ENCODE data around the gene CAMK4.
"Not testable (repeated sequence)": the region's sequence is repeated elsewhere in the genome, so short reads cannot be mapped to it uniquely, and the experiment has no call there.

Gene CAMK4

DNA sequence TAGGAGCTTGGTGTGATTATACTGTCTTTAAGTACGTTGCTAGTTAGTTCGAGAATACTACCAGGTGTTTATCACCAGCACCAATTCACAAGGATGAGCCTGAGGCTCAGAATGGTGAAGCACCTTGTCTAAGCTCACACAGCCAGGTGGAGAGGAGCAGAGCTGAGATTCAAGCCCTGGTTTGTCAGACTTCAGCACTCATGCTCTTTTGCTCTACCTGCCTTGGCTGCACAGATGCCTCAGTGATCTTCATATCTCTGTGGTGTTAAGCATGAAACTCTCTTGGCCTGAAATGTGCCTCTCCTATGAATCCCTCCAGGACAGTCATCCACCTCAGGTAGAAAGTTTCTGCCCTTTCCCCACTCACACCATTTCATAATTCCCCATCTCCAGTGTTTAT lies 12.2 kb downstream of the CAMK4 start:
- no peak for DNase-seq (ENCODE audit: insufficient read length, low spot score)
- no peak for FAIRE-seq
- no peak for TF ChIP-seq POLR2A (IDR thresholded peaks at IDR 0.05; ENCODE audit: low read depth, low read length)

DNA sequence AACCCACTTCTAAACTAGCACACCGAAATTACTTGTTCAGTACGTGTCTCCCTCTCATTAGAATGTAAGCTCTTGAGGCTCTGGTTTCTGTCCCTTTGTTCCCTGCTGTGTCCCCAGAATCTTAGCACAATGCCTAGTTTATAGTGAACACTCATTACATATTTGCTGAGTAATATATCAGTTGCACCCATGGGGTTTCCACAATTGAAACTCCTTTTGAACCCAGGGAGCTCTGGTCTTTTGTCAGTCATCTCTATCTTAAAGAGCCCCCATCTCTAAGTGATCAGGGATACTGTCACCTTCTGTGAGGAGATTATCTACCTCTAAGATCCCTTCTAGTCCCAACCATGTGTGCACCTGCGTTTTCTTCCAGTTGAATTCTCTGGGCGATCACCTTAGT lies 12.8 kb downstream of the CAMK4 start:
- FAIRE-seq (no peak), DNase-seq (ENCODE audit: insufficient read length, low spot score) (no peak)
- TF ChIP-seq POLR2A (IDR thresholded peaks at IDR 0.05; ENCODE audit: low read depth, low read length): no peak

DNA sequence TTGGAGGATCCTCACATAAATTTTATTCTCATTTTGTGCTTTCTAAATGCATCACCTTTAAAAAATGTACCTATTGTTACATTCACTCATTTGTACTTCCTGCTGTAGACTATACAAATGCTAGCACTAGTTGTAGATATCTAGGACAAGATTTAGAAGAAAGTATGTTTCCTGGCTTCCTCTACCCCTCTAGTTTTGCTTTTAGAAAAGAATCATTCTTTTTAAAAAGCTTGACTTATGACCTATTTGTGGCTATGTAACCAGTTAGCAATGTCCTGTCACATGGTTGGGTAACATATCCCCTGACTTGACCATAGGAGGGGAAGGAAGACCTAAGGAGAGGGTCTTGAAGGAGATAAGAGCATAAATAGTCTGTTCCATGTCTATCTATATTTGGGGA lies 13.3 kb downstream of the CAMK4 start:
- no peak for FAIRE-seq
- DNase-seq (ENCODE audit: insufficient read length, low spot score): no peak
- TF ChIP-seq POLR2A (IDR thresholded peaks at IDR 0.05; ENCODE audit: low read depth, low read length): no peak

DNA sequence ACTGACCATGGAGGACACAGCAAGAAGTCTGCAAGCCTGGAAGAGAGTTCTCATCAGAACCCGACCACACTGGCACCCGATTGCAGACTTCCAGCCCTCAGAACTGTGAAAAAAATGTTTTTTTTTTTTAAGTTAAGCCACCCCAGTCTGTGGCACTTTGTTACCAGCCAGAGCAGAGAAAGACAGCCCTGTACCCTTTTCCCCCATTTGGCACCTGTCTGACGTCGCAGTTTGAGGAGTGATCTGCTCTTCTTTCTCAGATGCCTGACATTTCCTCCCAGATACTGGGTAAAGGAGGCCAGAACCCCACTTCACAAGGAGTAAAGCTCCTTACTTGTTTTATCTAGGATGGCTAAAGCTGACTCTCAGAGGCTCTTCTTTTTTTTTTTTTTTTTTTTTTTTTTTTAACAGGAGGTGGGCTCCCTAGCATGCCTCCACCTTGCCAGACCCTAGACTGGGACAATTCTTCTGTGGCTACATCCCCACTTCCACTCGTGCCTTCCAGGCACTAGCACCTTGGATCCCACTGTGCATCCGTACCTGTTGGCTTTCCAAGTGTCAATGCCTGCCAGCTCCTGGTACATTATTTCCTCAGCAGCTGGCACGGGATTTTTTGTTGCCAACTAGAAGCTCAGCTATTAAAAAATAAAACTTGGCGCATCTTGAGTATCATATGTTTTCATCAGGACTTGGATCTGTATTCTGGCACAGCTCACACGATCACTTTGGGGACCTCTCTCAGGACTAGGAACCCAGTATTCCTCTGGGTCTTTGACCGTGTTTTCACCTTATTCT lies 14.4 kb downstream of the CAMK4 start:
- FAIRE-seq: no peak
- TF ChIP-seq POLR2A (IDR thresholded peaks at IDR 0.05; ENCODE audit: low read depth, low read length): no peak
- DNase-seq (ENCODE audit: insufficient read length, low spot score): no peak

DNA sequence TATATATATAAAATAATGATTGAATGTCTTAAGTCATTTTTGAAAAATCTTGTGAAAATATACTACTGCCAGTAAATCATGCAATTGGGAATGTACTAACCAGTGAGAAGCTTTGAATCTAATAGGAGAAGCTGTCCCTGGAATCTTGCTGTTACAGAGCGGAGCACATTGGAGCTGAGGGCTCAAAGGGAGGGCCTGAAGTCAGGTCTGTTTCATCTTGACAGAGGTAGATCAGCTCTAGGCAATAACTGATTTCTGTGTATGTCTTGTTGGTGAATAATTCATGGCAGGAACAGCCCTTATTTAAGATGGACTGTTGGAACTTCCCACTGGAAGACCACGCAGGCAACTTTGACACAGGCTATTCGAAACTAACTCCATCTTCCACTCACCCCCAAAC lies 17.5 kb downstream of the CAMK4 start:
- FAIRE-seq (no peak), DNase-seq (ENCODE audit: insufficient read length, low spot score) (no peak)
- TF ChIP-seq POLR2A (IDR thresholded peaks at IDR 0.05; ENCODE audit: low read depth, low read length): no peak

DNA sequence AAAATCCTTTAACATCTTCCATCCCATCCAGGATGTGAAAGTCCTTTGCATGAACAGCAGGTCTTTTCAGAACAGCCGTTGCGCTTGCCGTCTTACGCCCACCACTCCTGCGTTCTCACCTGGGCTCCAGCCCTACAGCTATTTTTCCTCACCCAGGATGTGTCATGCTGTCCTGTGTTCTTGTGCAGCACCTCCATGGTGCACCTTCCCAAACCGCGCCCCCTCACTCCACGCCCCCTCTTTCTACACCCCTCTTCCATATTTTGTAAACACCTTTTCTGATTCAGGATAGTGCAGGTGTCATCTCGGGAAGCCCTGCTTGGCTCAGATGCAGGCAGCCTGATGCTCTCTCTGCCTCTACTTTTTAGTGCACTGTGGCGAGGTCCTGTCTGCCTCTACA lies 18.4 kb downstream of the CAMK4 start:
- no peak for FAIRE-seq
- DNase-seq (ENCODE audit: insufficient read length, low spot score): no peak
- TF ChIP-seq POLR2A (IDR thresholded peaks at IDR 0.05; ENCODE audit: low read depth, low read length): no peak

DNA sequence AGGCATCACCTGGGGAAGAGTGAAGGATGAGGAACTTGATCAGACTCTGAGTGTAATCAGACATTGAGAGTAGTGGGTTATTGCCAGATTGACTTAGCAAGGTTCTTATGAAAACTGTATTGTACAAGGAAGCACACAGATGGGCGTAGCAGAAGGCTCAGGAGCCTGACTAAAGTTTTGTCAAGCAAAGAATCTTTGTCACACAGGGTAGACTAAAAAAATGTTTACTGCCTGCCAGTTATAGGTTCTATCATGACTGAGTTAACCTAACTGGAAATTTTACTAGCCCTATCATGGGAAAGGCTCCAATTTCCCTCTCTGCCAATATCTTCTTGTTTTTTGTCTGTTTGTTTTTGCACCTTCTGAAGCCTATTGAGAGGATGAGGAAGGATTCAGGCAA lies 19.1 kb downstream of the CAMK4 start:
- TF ChIP-seq POLR2A (IDR thresholded peaks at IDR 0.05; ENCODE audit: low read depth, low read length): no peak
- FAIRE-seq: no peak
- DNase-seq (ENCODE audit: insufficient read length, low spot score): no peak

DNA sequence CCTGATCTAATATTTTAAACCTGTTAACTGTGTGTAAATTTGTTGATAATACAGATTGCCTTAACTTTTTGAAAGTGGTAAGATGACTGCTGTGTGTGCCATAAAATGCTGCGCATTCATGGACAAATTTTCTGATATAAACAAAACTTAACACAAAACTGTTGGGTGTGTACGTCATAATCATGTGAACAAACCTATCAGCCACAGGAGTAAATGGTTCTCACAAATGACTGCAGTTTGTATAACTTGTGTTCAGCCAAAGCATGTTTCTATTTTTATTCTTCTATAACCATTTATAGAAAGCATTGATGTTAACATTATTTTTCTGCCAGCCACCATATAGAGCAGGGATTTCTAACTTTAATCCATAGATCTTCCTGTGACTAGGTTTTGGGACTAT lies 21.5 kb downstream of the CAMK4 start:
- DNase-seq (ENCODE audit: insufficient read length, low spot score): no peak
- no peak for TF ChIP-seq POLR2A (IDR thresholded peaks at IDR 0.05; ENCODE audit: low read depth, low read length)
- no peak for FAIRE-seq

DNA sequence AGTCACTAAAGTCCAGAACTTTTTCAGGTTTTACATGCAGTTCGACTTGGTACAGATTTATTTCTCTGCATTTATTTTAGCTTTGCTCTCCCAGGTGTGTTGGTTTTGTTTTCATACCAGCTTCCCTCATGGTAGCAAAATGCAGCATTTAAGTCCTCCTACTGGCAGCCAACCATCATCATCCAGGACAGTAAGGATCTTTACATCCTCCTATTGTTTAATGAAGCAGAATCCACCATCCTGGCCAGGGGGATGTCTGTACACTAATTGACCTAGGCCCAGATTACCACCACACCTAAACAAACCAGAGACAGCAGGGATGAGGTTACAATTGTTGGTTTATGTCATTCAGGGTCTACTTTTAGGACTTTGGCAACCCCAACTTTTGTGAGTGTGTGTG lies 22.3 kb downstream of the CAMK4 start:
- no peak for FAIRE-seq
- DNase-seq (ENCODE audit: insufficient read length, low spot score): no peak
- no peak for TF ChIP-seq POLR2A (IDR thresholded peaks at IDR 0.05; ENCODE audit: low read depth, low read length)

DNA sequence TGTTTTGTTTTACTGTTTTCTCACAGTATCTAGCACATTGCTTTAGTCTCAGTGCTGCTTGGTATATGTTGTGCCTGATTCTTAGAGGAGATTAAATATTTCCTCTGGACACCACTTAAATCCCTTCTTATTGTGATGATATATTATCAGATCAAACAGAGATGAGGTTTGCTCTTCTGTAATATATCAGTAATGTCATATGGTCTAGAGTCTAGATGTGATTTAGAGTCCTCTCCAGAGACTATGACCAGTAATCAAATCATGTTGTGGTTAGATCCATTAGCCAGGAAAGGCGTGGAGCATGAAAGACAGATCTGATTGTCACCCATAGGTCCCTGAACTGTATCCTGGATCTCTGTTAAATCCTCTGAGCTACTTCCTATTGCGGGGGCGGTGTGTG lies 24.4 kb downstream of the CAMK4 start:
- no peak for FAIRE-seq
- no peak for DNase-seq (ENCODE audit: insufficient read length, low spot score)
- no peak for TF ChIP-seq POLR2A (IDR thresholded peaks at IDR 0.05; ENCODE audit: low read depth, low read length)

DNA sequence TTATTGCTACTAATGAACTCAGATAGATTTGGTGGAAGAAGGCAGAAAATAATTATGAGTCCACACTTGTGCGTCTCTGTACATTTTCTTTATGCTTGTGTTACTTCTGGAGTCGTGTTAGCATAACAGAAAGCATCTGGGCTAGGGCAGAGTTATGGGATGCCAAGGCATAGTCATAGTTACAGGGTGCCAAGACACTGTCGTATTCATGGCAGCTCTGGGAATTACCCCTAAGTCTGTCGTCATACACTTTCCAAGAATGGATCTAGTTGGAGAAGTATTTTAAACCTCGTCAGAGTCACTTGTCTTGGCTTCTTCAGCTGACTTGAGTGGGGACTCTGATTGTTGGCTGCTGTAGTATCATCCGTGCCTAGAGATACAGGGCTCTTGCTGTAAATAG lies 27.7 kb downstream of the CAMK4 start:
- TF ChIP-seq POLR2A (IDR thresholded peaks at IDR 0.05; ENCODE audit: low read depth, low read length): no peak
- DNase-seq (ENCODE audit: insufficient read length, low spot score) (no peak), FAIRE-seq (no peak)

DNA sequence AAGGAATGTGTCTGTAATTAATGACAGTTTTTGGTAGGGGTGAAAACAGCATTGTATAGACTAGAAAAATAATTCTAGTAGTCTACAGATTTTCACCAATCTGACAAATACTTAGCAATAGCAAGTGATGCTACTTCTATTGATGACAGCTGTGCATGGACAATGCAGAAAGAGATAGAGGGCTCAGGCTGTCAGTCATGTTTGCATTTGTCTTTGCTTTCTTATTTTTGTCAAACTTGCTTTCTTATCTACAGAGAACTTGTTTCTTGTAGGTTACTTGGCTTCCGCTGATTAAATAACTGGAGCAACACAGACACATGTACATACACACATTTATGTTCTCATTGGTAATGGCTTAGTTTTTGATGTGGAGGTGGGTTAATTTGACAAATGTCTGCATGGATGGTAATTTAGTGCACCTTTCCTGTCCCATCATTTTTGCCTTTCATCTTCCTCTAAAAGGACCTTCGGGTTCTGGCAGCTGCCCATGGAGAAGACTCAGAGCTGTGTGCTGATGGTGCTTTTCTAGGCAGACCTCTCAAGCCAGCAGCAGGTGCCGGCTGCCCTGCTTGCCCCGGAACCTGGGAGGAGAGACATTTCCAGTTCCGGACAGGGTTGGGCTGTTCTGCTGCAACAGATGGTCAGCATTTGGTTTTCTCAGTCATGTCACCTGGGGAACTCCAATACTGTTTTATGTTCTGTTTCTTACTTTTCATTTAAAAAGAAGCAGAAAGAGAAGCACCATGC lies 28.8 kb downstream of the CAMK4 start:
- FAIRE-seq (no peak), DNase-seq (ENCODE audit: insufficient read length, low spot score) (no peak)
- no peak for TF ChIP-seq POLR2A (IDR thresholded peaks at IDR 0.05; ENCODE audit: low read depth, low read length)

DNA sequence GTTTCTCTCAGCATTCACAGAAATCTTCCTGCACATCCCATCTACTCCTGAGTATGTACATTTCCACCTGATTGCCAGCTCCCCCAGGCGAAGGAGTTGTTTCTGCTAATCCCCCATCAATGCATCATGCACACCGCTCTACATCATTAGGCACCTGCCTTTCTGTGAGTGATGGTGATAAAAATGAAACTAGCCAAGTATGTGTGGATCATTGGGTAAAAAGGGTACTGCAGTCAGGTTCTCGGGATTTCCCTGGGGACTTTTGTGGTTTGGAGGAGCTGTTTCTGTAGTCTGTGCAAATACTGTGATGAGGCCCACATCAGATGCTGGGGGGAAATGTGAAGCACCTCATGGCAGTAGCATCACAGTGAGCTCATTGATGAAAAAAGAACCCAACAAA lies 30.4 kb downstream of the CAMK4 start:
- DNase-seq (ENCODE audit: insufficient read length, low spot score) (no peak), FAIRE-seq (no peak)
- TF ChIP-seq POLR2A (IDR thresholded peaks at IDR 0.05; ENCODE audit: low read depth, low read length): no peak

DNA sequence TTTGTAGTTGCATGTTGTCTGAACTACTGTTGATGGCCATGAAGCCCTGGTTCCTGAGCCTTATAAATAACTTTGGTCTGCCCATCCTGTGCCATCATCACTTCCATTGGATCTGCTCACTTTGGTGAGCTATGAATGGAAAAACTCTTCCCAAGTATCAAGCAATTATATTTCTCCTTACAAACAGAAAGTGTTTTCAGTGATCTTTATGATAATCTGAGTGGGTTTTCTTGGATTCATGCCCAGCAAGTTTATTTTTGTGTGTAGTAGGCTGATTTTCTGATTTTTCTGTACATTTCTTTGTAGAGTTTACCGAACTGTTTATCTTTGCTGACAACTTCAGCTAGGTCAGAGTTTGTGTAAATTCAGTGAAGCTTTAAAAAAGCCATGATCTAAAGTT lies 31.0 kb downstream of the CAMK4 start:
- no peak for DNase-seq (ENCODE audit: insufficient read length, low spot score)
- FAIRE-seq: no peak
- TF ChIP-seq POLR2A (IDR thresholded peaks at IDR 0.05; ENCODE audit: low read depth, low read length): no peak

DNA sequence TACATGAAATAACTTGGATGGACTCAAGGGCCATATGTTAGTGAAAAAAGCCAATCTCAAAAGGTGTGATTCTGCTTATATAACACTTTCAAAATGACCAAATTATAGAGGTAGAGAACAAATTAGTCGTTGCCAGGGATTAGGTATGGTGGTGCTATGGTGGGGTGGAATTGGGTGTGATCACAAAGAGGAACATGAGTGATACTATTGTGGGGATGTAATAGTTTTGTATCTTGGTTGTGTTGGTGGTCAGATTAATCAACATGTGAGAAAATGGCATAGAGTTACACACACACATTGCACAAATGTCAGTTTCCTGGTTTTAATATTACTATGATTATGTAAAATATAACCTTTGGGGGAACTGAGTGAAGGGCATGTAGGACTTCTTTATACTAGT lies 31.9 kb downstream of the CAMK4 start:
- FAIRE-seq (no peak), DNase-seq (ENCODE audit: insufficient read length, low spot score) (no peak)
- no peak for TF ChIP-seq POLR2A (IDR thresholded peaks at IDR 0.05; ENCODE audit: low read depth, low read length)

DNA sequence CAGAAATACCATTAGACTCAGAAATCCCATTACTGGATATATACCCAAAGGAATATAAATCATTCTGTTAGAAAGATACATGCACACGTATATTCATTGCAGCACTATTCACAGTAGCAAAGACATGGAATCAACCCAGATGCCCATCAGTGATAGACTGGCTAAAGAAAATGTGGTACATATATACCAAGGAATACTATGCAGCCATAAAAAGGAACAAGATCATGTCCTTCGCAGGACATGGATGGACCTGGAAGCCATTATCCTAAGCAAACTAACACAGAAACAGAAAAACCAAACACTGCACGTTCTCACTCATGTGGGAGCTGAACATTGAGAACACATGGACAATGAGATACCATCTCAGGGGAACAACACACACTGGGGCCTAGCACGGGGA lies 33.4 kb downstream of the CAMK4 start:
- DNase-seq (ENCODE audit: insufficient read length, low spot score); FAIRE-seq: not testable (repeated sequence)
